HG03196 (cell line): ENCODE results near the gene TNFRSF12A.

Experiments used
- ATAC-seq: cut with Tn5 transposase; IDR thresholded peaks from one replicate; pipeline ENCODE4 v1.9.1; 2021; ENCODE audit not compliant: unreplicated experiment

The TNFRSF12A gene

GRCh38 chr16:3020247-3020603, at the start of gene TNFRSF12A:
Gene TNFRSF12A, plus strand, starts transcription at chr16:3020368. Its CDS starts 30 bp downstream, at chr16:3020398.
- no peak for ATAC-seq

- no peak for ATAC-seq
Measured at GRCh38 chr16:2970563-2970962, 49.6 kb upstream of the TNFRSF12A start.

- no peak for ATAC-seq
Measured at GRCh38 chr16:2971134-2971984, 48.8 kb upstream of the TNFRSF12A start.

GRCh38 chr16:2971985-2972784, 48.0 kb upstream of the TNFRSF12A start:
- ATAC-seq, result no peak

- ATAC-seq, result no peak
Measured at GRCh38 chr16:2973093-2973492, 47.1 kb upstream of the TNFRSF12A start.

- no peak for ATAC-seq
Measured at GRCh38 chr16:2973605-2974318, 46.4 kb upstream of the TNFRSF12A start.

GRCh38 chr16:2974319-2975056, 45.7 kb upstream of the TNFRSF12A start:
- ATAC-seq, result no peak

GRCh38 chr16:2975161-2975795, 44.9 kb upstream of the TNFRSF12A start:
- no peak for ATAC-seq

- no peak for ATAC-seq
Measured at GRCh38 chr16:2976201-2976600, 44.0 kb upstream of the TNFRSF12A start.

- ATAC-seq, result no peak
Measured at GRCh38 chr16:2976673-2977072, 43.5 kb upstream of the TNFRSF12A start.

- no peak for ATAC-seq
Measured at GRCh38 chr16:2977440-2977839, 42.7 kb upstream of the TNFRSF12A start.

GRCh38 chr16:2979669-2980226, 40.4 kb upstream of the TNFRSF12A start:
- peak; percentile 3 for ATAC-seq

GRCh38 chr16:2980227-2981176, 39.7 kb upstream of the TNFRSF12A start, which contains the start of gene PKMYT1:
Gene PKMYT1, minus strand, starts transcription at chr16:2980446. Its CDS starts 789 bp downstream, at chr16:2979657.
- ATAC-seq, result peak; percentile 55

- no peak for ATAC-seq
Measured at GRCh38 chr16:2981177-2981898, 38.8 kb upstream of the TNFRSF12A start.

GRCh38 chr16:2981899-2982250, 38.3 kb upstream of the TNFRSF12A start:
- no peak for ATAC-seq

GRCh38 chr16:2982402-2982801, 37.8 kb upstream of the TNFRSF12A start:
- no peak for ATAC-seq

- peak; percentile 36 for ATAC-seq
Measured at GRCh38 chr16:2983706-2984136, 36.4 kb upstream of the TNFRSF12A start.

GRCh38 chr16:2985462-2985861, 34.7 kb upstream of the TNFRSF12A start:
- ATAC-seq, result no peak
